Common myeloid progenitor, CD34-positive (primary cell): Measurements from ENCODE around the gene SLC16A1.
"Not testable (repeated sequence)": the region's sequence is repeated elsewhere in the genome, so short reads cannot be mapped to it uniquely, and the experiment has no call there.

Source experiments
- CTCF ChIA-PET: fragments of 350-600 bp; sonication (Branson Sonifier 250); formaldehyde crosslinking; loops from one replicate; lab custom pipeline; 2021; ENCODE audit warnings: antibody characterized with exemption; lab: Charles Lee
- POLR2A ChIA-PET: fragments of 350-600 bp; sonication (Branson Sonifier 250); formaldehyde crosslinking; loops from one replicate; lab custom pipeline; 2021; ENCODE audit warnings: antibody characterized with exemption; lab: Charles Lee
- DNase-seq, 3 donors: peaks; one replicate each; pipeline versions ENCODE4 v3.0.0 to v3.0.0-alpha.2; 2013
- H3K27ac ChIP-seq, 2 experiments: 1 replicate in 1 of 2; 2 replicates in 1 of 2; pipeline ENCODE4 v1.7.0; 2013; ENCODE audit warnings: inconsistent platforms in 2 of 2, low read length in 2 of 2, mild to moderate bottlenecking in 2 of 2, low read depth in 1 of 2, moderate library complexity in 1 of 2; ENCODE audit not compliant: severe bottlenecking in 2 of 2, insufficient read depth in 1 of 2, poor library complexity in 1 of 2
- H3K27me3 ChIP-seq, 5 experiments: replicated peaks in 2 of 5; 1 replicate in 3 of 5; 2 replicates in 2 of 5; pipeline versions ENCODE4 v1.6.1 to v1.7.0; 2013; ENCODE audit warnings: low read length in 4 of 5, mild to moderate bottlenecking in 2 of 5, moderate library complexity in 2 of 5, inconsistent platforms in 1 of 5; ENCODE audit not compliant: insufficient read depth in 5 of 5, control insufficient read depth in 4 of 5
- H3K36me3 ChIP-seq, 4 experiments: 1 replicate in 2 of 4; 2 replicates in 2 of 4; pipeline versions ENCODE4 v1.6.1 to v1.7.0; 2013; ENCODE audit warnings: low read length in 3 of 4, control low read depth in 1 of 4, mild to moderate bottlenecking in 1 of 4; ENCODE audit not compliant: control insufficient read depth in 4 of 4, insufficient read depth in 4 of 4
- H3K4me1 ChIP-seq, 4 experiments: 1 replicate in 3 of 4; 2 replicates in 1 of 4; pipeline versions ENCODE4 v1.6.1 to v1.7.1; 2013; ENCODE audit warnings: low read length in 3 of 4, mild to moderate bottlenecking in 3 of 4, control low read depth in 1 of 4, inconsistent platforms in 1 of 4, moderate library complexity in 1 of 4; ENCODE audit not compliant: control insufficient read depth in 4 of 4, insufficient read depth in 4 of 4; ENCODE audit errors: control extremely low read depth in 1 of 4
- H3K4me3 ChIP-seq, 7 experiments: 1 replicate in 4 of 7; 2 replicates in 3 of 7; pipeline versions ENCODE4 v1.5.1 to v1.7.0; 2013; ENCODE audit warnings: mild to moderate bottlenecking in 7 of 7, low read length in 6 of 7, moderate library complexity in 6 of 7, inconsistent platforms in 2 of 7, low read depth in 2 of 7, control low read depth in 1 of 7; ENCODE audit not compliant: insufficient read depth in 4 of 7, control insufficient read depth in 1 of 7; ENCODE audit errors: extremely low read depth in 1 of 7
- H3K9me3 ChIP-seq, 5 experiments: 1 replicate in 4 of 5; 2 replicates in 1 of 5; pipeline versions ENCODE4 v1.6.1 to v1.7.1; 2013; ENCODE audit warnings: low read length in 4 of 5, mild to moderate bottlenecking in 2 of 5, inconsistent platforms in 1 of 5, low read depth in 1 of 5, moderate library complexity in 1 of 5; ENCODE audit not compliant: control insufficient read depth in 4 of 5, insufficient read depth in 2 of 5; ENCODE audit errors: control extremely low read depth in 1 of 5
- WGBS: methylation state at CpG from one replicate; pipeline ENCODE4 v1.1.5; 2013; ENCODE audit not compliant: insufficient coverage; 5-methylcytosine and 5-hydroxymethylcytosine counted together

The SLC16A1 gene

DNA sequence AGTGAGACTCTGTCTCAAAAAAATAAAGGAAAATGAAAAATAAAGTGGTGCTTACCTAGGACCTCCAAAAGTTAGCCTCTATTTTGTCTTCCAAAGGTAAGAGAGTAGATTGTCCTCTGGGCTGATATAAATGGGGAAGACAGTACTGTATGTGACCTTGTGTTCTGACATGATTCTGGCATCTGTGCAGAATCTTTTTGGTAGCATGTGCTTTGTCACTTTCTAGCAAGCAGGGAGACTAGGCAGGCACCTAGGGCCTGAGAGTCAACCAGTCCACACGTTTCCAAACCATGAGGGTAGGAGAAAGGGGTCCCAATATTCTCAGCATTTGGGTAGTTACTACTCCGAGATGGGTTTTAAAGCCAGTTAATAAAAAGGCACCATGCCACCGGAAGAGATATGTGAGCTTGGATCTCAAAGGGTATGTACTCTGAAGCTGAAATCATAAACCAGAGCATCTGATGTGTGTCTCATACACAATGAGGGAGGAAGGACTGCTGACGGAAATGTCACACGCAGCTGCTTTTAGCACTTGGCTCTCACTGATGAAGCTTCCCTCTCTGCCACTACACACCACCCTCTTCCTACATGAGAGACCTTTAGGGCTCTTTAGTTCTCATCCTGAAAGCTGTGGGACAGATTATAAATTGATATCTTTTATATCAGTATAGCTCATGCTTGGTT is 27.0 kb upstream of the SLC16A1 start:
- no peak overlapping the region for H3K4me3 ChIP-seq
- H3K36me3 ChIP-seq = no peaks in the 10 kb centered on the region
- WGBS = 100% methylated on average over 3 of the region's 5 CpGs
- ChIA-PET CTCF (no interaction called here), POLR2A (no interaction called here)
- H3K4me1 ChIP-seq = peaks cover 0 to 8% (median 2%) of the 10 kb centered on the region in 4 experiments
- DNase-seq = no peak
- no peaks in the 10 kb centered on the region for H3K27me3 ChIP-seq
- H3K9me3 ChIP-seq = no peaks in the 10 kb centered on the region
- H3K27ac ChIP-seq = no peak overlapping the region

DNA sequence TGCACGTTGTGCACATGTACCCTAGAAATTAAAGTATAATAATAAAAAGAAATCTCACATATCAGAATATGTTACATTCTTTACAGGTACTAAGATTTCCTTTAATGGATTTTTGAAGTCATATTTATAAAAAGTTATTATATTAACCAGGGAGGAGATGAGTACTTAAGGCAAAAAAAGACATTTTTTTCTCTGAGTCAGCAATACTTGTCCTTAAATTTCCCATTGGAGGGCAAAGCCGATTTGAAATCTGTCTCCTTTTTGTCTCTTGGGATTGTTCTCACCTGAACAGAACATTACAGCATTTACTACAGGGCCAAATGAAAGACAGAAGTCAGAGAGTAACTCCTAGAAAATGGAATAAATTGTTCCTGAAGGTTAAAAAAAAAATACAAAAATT is 26.3 kb upstream of the SLC16A1 start:
- no peaks in the 10 kb centered on the region for H3K27me3 ChIP-seq
- no peaks in the 10 kb centered on the region for H3K9me3 ChIP-seq
- POLR2A ChIA-PET = no interaction called here
- no peak overlapping the region for H3K4me3 ChIP-seq
- no CpG with 5 or more reads among the region's 2 CpGs for WGBS
- H3K27ac ChIP-seq = no peak overlapping the region
- DNase-seq = no peak
- H3K36me3 ChIP-seq = no peaks in the 10 kb centered on the region
- peaks cover 0 to 8% (median 2%) of the 10 kb centered on the region in 4 experiments for H3K4me1 ChIP-seq
- CTCF ChIA-PET = no interaction called here

DNA sequence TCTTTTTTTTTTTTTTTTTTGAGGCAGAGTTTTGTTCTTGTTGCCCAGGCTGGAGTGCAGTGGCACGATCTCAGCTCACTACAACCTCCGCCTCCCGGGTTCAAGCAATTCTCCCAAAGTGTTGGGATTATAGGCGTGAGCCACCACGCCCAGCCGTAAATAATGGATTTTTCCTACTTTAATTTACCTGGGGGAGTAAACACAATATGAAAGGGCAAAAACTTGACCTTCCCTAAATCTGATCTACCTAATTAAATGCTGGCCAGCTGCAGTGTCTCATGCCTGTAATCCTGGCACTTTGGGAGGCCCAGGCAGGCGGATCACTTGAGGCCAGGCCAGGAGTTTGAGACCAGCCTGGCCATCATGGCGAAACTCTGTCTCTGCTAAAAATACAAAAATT is 25.8 kb upstream of the SLC16A1 start:
- POLR2A ChIA-PET, DNase-seq, H3K27ac ChIP-seq: not testable (repeated sequence)

DNA sequence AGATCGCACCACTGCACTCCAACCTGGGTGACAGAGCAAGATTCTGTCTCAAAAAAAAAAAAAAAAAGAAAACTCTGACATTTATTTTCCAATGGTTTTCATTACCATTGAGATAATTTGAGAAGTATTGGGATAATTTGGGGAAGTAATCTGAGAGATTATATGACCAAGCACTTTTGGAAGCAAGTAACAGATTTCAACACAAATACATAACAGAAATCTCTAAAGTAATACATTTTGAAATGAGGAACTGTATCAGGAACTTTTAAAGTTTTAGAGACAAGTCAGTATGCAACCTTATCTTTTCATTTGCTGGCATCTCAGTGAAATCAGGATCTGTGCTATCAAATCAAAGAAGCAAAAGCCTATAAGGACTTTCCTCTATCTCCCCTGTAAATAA is 25.4 kb upstream of the SLC16A1 start:
- POLR2A ChIA-PET = no interaction called here
- Histone ChIP-seq H3K9me3 (no peaks in the 10 kb centered on the region), H3K4me1 (peaks cover 0 to 8% (median 2%) of the 10 kb centered on the region in 4 experiments), H3K27ac (no peak overlapping the region), H3K36me3 (no peaks in the 10 kb centered on the region), H3K27me3 (no peaks in the 10 kb centered on the region), H3K4me3 (no peak overlapping the region)
- CTCF ChIA-PET = no interaction called here
- DNase-seq = peak in 1 of 3 donors; percentile 13
- no CpG with 5 or more reads among the region's 1 CpG for WGBS

More for the DNA sequence above, 25.8 kb upstream of the SLC16A1 start:
- H3K4me1 ChIP-seq, CTCF ChIA-PET, H3K27me3 ChIP-seq, H3K36me3 ChIP-seq, H3K9me3 ChIP-seq, H3K4me3 ChIP-seq: not testable (repeated sequence)
- 98% methylated on average over 5 of the region's 8 CpGs for WGBS

DNA sequence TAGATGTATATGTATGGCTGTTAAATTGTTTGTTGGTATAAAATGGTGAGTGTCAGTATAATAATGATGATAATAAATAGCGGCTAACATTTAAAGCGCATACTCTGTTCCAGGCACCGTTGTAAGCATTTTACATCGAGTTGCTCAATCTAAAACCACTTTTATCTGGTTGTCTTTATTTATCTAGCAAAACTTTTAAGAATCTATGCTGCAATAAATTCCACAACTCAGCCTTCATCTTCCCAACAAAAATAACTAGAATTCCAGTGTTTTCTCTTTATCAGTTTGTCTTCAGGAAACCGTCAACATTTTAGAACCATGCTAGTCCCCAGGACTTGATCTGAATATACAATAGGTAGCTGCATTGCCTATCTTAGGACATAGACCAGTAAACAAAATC is 19.3 kb upstream of the SLC16A1 start:
- CTCF ChIA-PET = no interaction called here
- Histone ChIP-seq H3K4me1 (no peaks in the 10 kb centered on the region), H3K27me3 (no peaks in the 10 kb centered on the region), H3K36me3 (no peaks in the 10 kb centered on the region), H3K9me3 (peaks cover 0 to 2% (median 0%) of the 10 kb centered on the region in 5 experiments), H3K4me3 (no peak overlapping the region), H3K27ac (no peak overlapping the region)
- no peak for DNase-seq
- 98% methylated on average over 5 of the region's 5 CpGs for WGBS
- POLR2A ChIA-PET = no interaction called here

DNA sequence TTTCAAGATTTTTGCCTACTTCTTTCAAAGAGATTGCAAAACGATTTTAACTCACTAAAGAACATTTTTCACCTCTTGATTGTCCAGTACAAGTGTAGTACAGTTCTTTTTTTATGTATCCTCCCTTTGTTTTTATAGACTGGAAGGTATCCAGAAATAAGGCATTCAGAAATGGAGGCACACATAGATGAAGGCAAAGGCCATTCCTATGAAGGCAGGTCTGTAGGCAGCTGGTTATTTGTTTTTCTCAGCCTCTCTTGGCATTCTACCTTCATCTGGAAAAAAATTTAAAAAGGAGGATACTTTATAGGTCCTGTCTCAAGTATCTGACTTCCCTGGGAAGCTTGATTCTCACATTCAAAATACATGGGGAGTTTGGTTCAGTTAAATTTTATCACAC is 18.6 kb upstream of the SLC16A1 start:
- ChIA-PET POLR2A (no interaction called here), CTCF (no interaction called here)
- H3K36me3 ChIP-seq = no peaks in the 10 kb centered on the region
- no CpG with 5 or more reads among the region's 1 CpG for WGBS
- no peak overlapping the region for H3K27ac ChIP-seq
- no peaks in the 10 kb centered on the region for H3K4me1 ChIP-seq
- no peak for DNase-seq
- no peak overlapping the region for H3K4me3 ChIP-seq
- H3K9me3 ChIP-seq = peaks cover 0 to 2% (median 0%) of the 10 kb centered on the region in 5 experiments
- no peaks in the 10 kb centered on the region for H3K27me3 ChIP-seq

DNA sequence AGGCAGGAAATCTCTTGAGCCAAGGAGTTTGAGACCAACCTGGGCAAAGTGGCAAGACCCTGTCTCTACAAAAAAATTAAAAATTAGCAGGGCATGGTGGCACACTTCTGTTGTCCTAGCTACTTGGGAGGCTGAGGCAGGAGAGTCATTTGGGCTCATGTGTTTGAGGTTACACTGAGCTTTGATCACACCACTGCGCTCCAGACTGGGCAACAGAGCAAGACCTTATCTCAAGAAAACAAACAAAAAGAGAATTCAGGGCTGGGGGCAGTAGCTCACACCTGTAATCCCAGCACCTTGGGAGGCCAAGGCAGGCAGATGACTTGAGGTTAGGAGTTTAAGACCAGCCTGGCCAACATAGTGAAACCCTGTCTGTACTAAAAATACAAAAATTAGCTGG is 17.8 kb upstream of the SLC16A1 start:
- 100% methylated on average over 1 of the region's 1 CpG for WGBS
- Histone ChIP-seq H3K27ac (no peak overlapping the region), H3K4me1 (no peaks in the 10 kb centered on the region), H3K27me3 (no peaks in the 10 kb centered on the region), H3K36me3 (no peaks in the 10 kb centered on the region), H3K9me3 (peaks cover 0 to 2% (median 0%) of the 10 kb centered on the region in 5 experiments), H3K4me3 (no peak overlapping the region)
- CTCF ChIA-PET = no interaction called here
- POLR2A ChIA-PET = no interaction called here
- DNase-seq = no peak
